Fibroblast of the aortic adventitia (primary cell): ENCODE results near the gene SYNE1. TPM values are rescaled to one million over a fixed set of nuclear protein-coding genes. Genes with fewer than 3 reads are reported as not detected.

Source experiments
- DNase-seq: peaks from one replicate; pipeline ENCODE4 v3.0.0-alpha.2; 2010; ENCODE audit warnings: low read depth
- H3K4me3 ChIP-seq: 2 replicates; pipeline ENCODE4 v1.5.1; 2011; ENCODE audit warnings: low read depth, mild to moderate bottlenecking, control low read depth, low read length, moderate library complexity
- CTCF ChIP-seq: IDR thresholded peaks from 2 replicates; pipeline ENCODE4 v1.5.1; 2011; ENCODE audit warnings: mild to moderate bottlenecking, low read length, control low read depth, inconsistent platforms; ENCODE audit not compliant: insufficient read depth
- total RNA-seq: library from RNA; depleted of rRNA; stranded (reverse); fragments of >200 nt; gene quantifications from 2 replicates; pipeline ENCODE4 v1.2.3, GENCODE V29; 2012; ENCODE audit warnings: low replicate concordance

SYNE1 gene
- total RNA-seq, 1 donor, result 193 TPM

- TF ChIP-seq CTCF, result no peak
- H3K4me3 ChIP-seq, result no peak overlapping the region
- DNase-seq, result no peak
Measured at GRCh38 chr6:152472325-152472724, 164.8 kb downstream of the SYNE1 start.

DNA sequence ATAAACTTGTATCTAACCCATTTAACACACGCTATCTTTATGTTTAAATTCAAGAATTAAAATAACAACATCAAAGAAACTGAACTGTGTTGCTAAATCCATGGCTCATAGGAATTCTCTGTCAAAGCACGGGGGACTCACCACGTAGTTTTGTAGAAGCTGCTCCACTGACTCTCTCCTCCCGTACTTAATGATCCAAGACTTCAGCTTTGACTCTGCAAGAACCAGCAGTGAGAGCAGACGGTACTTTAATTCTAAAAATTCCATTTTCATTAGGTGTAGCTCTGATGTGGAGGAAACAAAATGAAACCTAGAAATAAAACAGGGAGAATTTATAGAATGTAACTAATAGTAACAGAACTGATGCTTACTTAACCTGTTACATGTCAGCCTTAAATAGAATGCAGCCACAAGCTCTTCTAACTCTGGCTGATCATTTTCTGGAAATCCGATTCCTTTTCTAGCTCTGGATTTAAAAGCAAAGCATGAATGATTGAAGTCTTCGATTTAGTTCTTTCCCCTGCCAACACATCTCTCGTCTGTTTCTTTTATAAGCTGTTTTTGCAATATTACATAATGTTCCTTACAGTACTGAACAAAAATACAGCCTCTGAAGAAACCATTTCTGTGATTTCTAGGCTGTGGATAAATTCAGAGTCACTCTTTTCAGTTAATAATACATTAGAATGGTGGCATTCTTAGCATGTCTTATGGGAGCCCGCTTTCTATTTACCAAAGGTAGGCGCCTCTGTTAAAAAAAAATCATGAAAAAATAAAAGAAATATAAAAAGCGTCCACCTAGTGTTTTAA lies 165.5 kb downstream of the SYNE1 start:
- peak overlapping the region; percentile 50 for H3K4me3 ChIP-seq
- peak; percentile 51 for DNase-seq
- TF ChIP-seq CTCF, result no peak

- H3K4me3 ChIP-seq, result no peak overlapping the region
- no peak for DNase-seq
- TF ChIP-seq CTCF, result no peak
Measured at GRCh38 chr6:152463164-152463563, 174.0 kb downstream of the SYNE1 start.

- H3K4me3 ChIP-seq, result no peak overlapping the region
- DNase-seq, result no peak
- TF ChIP-seq CTCF, result no peak
Measured at GRCh38 chr6:152462716-152463115, 174.4 kb downstream of the SYNE1 start.

- H3K4me3 ChIP-seq, result no peak overlapping the region
- no peak for DNase-seq
- no peak for TF ChIP-seq CTCF
Measured at GRCh38 chr6:152461556-152461955, 175.6 kb downstream of the SYNE1 start.

DNA sequence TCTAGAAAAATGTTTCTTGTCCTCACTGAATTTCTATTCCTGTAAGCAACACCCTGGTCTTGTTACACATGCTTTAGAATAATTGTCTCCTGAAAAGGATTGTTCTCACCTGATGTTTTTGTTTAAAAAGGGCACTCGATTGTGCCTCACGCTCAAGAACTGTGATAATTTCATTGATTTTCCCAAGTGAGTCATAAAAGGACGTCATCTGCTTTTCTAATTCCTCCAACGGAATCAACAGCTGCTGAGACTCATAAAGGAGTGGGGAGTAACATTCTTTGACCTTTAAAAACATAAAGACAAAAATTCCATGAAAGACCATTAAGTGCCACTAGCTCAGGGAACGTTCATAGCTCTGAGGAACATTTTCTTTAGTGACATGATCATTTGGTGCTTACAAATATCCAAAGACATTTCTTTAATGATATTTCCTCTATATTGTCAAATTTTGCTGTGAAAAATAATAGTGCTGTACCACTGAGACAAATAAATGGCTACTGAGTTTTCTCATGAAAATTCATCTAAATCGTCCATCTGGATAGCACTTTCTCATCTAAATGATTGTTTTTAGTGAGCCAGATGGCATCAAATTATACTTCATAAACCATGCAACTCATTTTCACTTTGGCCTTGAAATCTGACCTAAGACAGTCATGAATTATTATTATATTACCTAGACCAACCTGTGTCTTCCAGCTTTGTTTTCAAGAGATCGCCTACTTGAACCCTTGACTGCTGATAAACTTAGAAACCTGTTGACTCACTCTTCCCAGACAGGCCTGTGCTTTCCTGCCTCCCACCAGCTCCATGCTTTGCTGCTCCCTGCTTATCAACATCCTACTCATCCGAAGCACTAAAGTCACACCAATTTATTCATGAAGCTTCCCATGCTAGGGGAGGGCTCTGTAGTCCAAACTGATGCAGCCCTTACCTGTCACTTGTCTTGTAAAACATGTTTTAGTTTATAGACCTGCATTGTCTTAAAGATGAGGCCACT lies 178.2 kb downstream of the SYNE1 start:
- DNase-seq, result peak; percentile 14
- no peak for TF ChIP-seq CTCF
- H3K4me3 ChIP-seq, result no peak overlapping the region
